Measurements from ENCODE around the gene MAP3K19. TPM values are rescaled to one million over a fixed set of nuclear protein-coding genes. Genes with fewer than 3 reads are reported as not detected.

MAP3K19 gene
- total and polyA plus RNA-seq, 2 donors = not detected

GRCh38 chr2:134924912-134925311 lies 122.3 kb downstream of the MAP3K19 start:
- no peak for DNase-seq (ENCODE audit: extremely low spot score)
- Histone ChIP-seq H3K27ac (ENCODE audit: low read depth) (no peak overlapping the region), H3K4me1 (ENCODE audit: insufficient read depth) (peaks cover 4% of the 10 kb centered on the region), H3K4me3 (ENCODE audit: low read depth, low read length) (no peak overlapping the region), H3K36me3 (ENCODE audit: insufficient read depth) (no peaks in the 10 kb centered on the region)
- WGBS = 97% methylated on average over 1 of the region's 1 CpG

DNA sequence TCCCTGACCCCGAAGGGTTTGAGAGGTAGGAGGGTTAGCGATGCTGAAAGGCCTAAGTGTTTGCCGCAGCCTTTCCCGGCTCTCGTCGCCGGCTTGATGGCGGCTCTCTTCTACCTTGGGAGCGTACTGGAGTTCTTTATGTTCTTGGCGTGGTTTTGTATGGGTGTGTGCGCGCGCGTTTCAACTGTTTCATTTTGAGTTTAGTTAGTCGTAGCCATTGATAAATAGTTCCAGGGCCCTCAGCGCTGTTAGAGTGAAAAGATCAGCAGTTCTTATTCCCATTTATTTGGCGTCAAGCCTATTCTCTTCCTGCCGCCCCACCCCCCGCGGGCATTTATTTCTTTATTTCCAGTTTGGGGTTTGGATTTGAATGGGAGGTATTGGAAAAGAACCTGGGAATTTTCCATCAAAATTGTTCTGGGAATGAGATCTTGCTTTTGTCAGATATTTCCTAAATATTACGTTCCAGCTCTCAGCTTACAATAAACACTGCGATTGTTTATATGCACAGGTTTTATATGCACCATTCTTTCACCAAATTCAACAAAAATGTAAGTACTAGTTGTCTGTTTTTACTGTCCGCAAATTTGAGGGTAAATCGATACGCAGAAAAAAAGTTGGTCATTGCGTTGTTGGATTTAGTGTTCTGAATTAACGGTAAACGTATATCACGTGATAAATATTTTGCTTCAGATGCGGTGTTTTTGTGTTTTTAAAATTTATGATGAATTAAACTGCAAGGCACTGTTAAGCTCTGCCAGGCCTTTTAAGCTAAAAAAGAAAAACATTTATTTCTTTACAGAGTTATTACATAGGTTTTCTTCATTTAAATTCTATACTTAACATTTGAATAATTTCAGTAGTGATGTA lies 127.7 kb downstream of the MAP3K19 start:
- peak; percentile 8 for DNase-seq (ENCODE audit: extremely low spot score)
- Histone ChIP-seq H3K4me3 (ENCODE audit: low read depth, low read length) (peak overlapping the region; percentile 98), H3K36me3 (ENCODE audit: insufficient read depth) (no peaks in the 10 kb centered on the region), H3K27ac (ENCODE audit: low read depth) (peak overlapping the region; percentile 99), H3K4me1 (ENCODE audit: insufficient read depth) (peaks cover 2% of the 10 kb centered on the region)
- 2% methylated on average over 30 of the region's 30 CpGs for WGBS

GRCh38 chr2:134918526-134919340 lies 128.5 kb downstream of the MAP3K19 start, which contains the start of gene CCNT2:
TSS of gene CCNT2 (plus strand) at chr2:134918822. CDS start at chr2:134918855, 33 bp downstream.
- under 1% methylated on average over 81 of the region's 83 CpGs for WGBS
- peaks cover 2% of the 10 kb centered on the region for H3K4me1 ChIP-seq (ENCODE audit: insufficient read depth)

GRCh38 chr2:134917888-134918525 lies 129.2 kb downstream of the MAP3K19 start:
- Histone ChIP-seq H3K27ac (ENCODE audit: low read depth) (peak overlapping the region; percentile 92), H3K4me3 (ENCODE audit: low read depth, low read length) (peak overlapping the region; percentile 98), H3K36me3 (ENCODE audit: insufficient read depth) (no peaks in the 10 kb centered on the region), H3K4me1 (ENCODE audit: insufficient read depth) (peaks cover 2% of the 10 kb centered on the region)
- DNase-seq (ENCODE audit: extremely low spot score) = no peak
- WGBS = under 1% methylated on average over 36 of the region's 38 CpGs

More at GRCh38 chr2:134918526-134919340, 128.5 kb downstream of the MAP3K19 start, which contains the start of gene CCNT2:
- Histone ChIP-seq H3K4me3 (ENCODE audit: low read depth, low read length) (peak within 1 kb of the TSS; percentile 98), H3K27ac (ENCODE audit: low read depth) (peak within 1 kb of the TSS; percentile 99), H3K36me3 (ENCODE audit: insufficient read depth) (no peaks in the 10 kb centered on the region)
- DNase-seq (ENCODE audit: extremely low spot score) = peak; percentile 98

DNA sequence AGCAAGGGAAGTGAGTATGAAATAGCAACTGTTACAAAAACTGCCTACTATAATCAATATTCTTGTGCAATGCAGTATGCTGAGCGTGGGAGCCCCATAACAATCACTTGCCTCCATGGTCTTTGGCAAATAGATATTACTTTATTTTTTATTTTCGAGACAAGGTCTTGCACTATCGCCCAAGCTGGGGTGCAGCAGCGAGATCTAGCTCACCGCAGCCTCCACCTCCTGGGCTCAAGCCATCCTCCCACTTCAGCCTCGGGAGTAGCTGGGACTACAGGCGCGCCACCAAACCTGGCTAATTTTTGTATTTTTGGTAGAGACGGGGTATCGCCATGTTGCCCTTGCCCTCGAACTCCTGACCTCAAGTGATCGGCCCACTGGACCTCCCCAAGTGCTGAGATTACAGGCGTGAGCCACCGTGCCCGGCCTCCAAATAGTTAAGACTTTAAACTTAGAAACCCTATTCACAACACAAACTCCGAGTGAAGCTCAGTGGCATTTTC lies 129.8 kb downstream of the MAP3K19 start:
- Histone ChIP-seq H3K4me1 (ENCODE audit: insufficient read depth) (peaks cover 2% of the 10 kb centered on the region), H3K36me3 (ENCODE audit: insufficient read depth) (no peaks in the 10 kb centered on the region), H3K4me3 (ENCODE audit: low read depth, low read length) (peak overlapping the region; percentile 98), H3K27ac (ENCODE audit: low read depth) (peak overlapping the region; percentile 92)
- DNase-seq (ENCODE audit: extremely low spot score) = no peak
- WGBS = 38% methylated on average over 16 of the region's 16 CpGs

Other genes with a start within 250 kb of the MAP3K19 start
- gene ACMSD, start 208.8 kb downstream of the MAP3K19 start, total RNA-seq = not detected
- not detected for gene ACMSD, start 208.8 kb downstream of the MAP3K19 start, polyA plus RNA-seq
- 104 TPM for gene CCNT2, start 128.6 kb downstream of the MAP3K19 start, total RNA-seq
- 14.8 TPM for gene CCNT2, start 128.6 kb downstream of the MAP3K19 start, polyA plus RNA-seq
- 110 TPM for gene RAB3GAP1, start 4.8 kb upstream of the MAP3K19 start, total RNA-seq
- gene RAB3GAP1, start 4.8 kb upstream of the MAP3K19 start, polyA plus RNA-seq = 36.9 TPM